Stimulated activated CD8-positive, alpha-beta memory T cell treated with anti-CD3 and anti-CD28 coated beads, Interleukin-7, amount 100 ng/mL, for 48 hours (primary cell): ENCODE measurements around the gene STXBP5.

Experiments
- DNase-seq, 2 donors: peaks; one replicate each; pipeline ENCODE4 v3.0.0-alpha.2; 2020; ENCODE audit warnings: low read depth in 1 of 2; ENCODE audit errors: extremely low read depth in 1 of 2

The STXBP5 gene

DNA sequence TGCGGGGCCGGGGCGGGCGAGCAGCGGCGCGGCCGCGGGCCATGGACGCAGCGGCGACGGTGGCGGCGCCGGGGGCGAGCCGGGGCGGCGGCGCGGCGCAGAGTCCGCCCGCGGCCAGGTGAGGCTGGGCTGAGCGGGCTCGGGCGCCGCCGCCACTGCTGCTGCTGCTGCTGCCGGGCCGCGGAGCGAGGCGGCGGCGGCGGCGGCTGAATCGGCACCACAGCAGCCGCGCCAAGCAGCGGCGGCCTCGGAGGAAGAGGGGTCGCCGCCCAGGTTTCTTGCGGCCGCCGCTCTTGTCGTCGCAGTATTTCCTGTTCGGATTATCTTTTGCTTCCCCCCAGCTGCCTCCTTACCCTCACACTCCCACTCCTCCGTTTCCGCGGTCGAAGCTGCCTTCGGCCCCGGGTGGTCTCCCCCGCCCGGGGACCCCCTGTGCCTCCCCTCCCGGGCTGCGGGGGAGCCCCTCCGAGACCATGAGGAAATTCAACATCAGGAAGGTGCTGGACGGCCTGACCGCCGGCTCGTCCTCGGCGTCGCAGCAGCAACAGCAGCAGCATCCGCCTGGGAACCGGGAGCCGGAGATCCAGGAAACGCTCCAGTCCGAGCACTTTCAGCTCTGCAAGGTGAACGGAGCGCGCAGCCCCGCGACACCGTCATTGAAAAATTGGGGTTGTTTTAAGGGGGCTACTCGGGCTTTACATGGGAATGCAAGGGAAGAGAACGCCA lies at the start of gene STXBP5:
Gene STXBP5 (plus strand): TSS at position 358 of the 726 bp plus-strand sequence. CDS start 116 bp downstream, at position 474.
- peak in 1 of 2 donors; percentile 19 for DNase-seq

DNA sequence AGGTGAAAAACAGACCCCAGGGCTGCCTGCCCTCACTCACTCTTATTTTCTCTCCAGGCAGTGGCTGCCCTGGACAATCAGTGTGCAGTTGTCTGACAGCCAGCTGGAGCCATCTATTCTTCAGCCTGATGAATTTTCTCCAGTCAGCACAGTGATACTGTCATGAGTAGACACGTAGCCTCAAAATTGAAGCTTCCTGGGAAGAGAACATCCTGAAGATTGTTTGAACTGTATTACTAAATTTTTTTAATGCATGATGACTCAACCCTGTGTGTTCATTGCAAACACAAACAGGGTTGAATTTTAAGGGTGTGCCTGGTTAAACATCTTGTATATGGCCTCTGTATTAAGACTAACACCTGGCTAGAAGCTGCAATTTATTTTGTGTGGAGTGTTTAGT lies 49.8 kb upstream of the STXBP5 start:
- DNase-seq = no peak

DNA sequence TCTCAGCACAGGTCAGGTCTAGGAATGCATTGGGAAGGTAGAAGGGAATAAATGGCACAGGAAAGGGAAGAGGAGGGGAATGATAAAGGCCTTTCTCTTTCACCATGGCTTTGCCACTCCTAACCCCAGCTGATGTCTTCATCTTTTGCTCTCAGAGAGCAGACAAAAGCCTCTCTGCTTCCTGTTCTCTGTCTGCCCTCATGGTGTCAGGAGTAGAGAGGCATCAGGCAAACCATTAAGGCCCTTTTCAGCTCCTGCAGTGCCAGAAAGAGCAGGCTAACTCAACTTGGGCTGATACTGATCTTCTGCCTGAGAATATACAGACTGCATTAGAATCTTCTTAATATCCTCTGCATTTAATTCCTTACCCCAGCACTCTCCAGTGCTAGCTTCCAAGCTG lies 48.0 kb upstream of the STXBP5 start:
- no peak for DNase-seq

DNA sequence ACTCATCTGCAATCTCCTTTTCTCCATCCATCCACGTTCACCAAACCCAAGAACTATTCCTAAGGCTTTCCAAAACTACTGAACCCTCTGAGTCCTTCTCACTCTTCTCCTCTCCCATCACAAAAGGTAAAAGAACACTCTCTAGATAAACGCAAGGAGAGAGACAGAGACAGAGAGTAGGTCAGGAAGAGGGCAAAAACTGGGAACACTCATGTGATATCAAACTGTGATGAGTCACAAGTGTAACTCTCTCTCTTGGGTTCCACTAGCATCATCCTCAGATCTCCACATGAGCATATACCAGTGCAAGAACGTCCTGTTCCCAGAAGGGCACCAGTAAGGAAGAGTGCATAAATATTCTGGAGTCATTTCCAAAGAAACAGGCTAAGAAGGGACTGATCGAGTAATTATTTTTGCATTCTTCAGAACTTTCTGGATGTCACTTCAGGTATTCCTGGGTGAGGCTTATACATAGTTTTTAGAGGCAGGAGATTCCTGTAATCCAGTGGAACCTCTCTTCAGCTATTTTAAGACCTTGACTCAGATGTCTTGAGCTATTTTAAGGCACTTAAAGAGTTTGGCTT lies 47.3 kb upstream of the STXBP5 start:
- no peak for DNase-seq

DNA sequence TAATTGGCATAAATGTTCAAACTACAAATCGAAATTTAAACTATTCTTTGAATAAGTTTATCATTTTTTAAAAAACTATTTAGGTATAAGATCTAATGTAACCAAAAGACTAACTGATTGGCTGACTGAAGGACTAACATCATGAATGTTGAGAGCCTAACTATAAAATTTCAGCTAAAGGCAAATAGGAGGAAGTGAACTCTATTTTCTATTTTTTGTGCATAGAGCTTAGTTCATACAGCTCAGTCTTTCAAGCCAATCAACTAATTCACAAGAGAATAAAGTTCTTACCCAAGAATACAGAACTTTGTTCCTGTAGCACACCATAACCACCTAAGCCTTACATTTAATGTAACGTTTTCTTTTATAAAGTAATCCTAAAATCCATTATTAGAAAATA lies 46.3 kb upstream of the STXBP5 start:
- DNase-seq = no peak

DNA sequence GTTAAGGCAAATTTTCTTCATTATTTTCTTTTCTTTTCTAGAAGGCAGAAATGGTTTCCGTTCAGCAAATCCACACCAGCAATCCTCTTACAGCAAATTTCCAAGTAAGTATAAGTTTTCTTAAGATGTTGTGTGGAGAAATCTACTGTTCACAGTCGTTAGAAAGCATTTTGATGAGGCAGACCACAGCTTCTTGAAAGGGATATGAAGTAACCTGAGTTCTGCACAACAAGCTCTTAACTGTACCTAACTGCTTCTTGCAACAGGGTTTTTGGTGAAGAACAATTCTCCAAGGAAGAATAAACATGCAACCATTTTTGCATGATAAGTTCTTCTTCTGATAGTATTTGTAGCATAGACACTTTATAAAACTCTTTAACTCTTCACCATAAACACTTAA lies 45.3 kb upstream of the STXBP5 start:
- no peak for DNase-seq

DNA sequence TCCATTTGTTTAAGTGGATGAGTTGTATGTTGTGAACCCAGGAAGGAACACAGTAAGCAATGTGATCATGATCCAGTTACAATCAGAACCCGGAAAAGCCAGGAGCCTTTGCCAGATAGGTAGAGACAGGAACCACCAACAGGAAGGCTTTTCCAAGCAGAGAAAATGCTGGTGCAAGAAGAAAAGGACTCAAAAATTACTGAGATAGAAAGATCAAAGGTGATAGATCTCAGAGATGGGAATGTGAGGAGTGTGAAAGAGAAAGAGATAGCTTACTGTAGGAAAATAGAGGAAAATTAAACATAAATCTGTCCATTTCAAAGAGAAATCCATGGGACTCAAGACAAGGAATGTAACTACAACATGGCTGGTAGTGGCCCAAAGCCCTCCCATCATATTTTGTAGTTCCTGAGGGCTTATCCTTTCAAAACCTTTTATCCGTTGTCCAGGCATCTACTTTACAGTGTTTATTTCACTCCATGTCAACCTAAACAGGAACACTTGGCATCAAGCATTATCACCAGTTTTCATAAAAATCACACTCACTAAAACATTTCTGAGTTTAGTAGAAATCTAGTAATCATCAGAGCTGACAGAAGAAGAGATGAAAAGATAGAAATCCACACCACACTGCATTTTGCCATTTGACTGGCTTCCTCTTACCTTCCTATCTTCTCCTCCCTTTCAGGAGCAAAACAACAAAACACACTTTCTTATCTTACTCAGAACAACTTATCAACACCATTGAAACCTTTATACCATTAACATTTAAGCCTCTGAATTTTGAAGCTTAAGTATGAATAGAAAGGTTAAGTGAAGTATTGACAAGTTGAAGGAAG lies 44.5 kb upstream of the STXBP5 start:
- no peak for DNase-seq

DNA sequence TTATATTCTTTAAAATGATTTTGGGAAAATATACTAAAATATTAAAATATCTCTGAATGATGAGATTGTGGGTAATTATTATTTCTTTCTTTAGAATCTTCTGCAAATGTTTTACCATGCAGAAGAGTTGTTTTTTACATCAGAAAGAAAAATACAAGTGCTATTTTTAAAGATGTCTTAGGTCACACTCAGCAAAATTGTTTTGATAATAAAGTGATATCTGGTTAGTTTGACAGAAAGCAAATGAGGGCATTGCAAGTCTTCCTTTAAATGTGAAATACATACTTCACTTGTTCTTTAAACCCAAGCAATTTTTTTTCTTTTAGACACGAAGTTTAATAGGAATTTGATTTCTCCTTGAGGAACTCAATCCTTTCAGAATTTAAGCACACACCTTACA lies 43.6 kb upstream of the STXBP5 start:
- no peak for DNase-seq

DNA sequence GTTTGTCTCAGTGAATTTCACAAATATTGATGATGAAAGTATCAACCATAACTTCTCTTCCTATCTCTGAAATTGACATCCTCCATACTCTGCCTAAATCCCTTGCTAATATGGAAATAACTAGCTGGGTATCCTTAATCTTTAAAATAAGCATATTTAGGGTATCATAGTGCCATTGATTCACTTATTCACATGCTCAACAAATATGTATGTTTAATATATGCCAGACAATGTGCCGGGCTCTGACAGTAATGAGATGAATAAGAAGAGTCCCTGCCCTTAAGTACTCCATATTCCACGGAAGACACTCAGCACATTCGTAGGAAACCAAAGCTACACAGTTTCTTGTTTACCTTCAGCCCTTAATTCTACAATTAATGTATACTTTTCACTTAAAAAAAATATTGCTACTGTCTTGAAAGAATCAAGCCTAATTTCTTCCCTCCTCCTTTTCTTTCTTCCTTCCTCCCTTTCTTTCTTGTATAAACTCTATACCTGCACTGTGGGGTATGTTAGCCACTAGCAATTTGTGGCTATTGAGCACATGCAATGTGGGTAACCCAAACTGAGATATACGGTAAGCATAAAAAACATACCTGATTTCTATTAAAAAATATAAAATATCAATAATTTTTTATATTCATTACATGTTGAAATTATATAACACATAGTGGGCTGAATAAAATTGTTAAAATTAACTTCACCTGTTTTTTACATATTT lies 42.8 kb upstream of the STXBP5 start:
- DNase-seq = no peak

DNA sequence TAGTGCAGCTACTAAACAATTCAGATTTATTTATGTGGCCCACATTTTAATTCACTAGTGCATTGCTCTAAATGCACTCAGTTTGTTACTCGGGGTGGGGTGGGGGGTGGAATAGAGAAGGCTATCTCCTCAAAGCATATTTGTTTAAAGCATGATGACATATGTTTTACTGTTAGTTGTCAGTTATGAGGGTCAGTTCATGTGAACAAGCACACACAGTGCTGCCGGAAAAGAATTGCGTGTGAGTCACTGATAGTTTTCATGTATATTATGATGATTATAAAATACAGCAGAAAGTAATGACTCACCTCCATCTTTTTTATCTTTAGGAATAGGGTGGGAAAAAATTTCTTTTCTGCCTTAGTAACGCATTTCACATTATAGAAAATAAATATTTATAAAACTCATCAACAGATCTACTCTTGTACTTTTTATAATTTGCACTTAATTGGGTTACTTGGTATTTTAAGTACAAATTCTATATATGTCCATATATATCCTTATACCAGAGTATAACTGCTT lies 42.2 kb upstream of the STXBP5 start:
- no peak for DNase-seq

DNA sequence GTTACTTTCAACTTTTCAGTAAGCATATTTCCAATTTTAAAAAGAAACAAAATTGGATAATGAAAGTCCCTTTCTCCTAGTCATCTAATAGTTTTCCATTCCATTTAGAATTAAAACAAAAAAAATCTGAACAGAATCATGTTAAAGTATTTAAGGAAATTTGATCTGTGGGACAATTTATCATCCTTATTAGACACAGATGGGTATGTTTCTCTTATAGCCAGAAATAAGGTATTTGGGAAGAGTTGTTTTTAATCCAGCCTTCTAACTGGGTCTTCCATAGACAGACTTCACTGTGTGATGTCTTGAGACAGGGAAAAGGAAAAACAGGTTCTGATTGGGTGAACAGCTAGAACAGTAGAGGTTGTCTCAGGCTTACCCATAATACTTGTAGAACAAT lies 39.5 kb upstream of the STXBP5 start:
- no peak for DNase-seq

DNA sequence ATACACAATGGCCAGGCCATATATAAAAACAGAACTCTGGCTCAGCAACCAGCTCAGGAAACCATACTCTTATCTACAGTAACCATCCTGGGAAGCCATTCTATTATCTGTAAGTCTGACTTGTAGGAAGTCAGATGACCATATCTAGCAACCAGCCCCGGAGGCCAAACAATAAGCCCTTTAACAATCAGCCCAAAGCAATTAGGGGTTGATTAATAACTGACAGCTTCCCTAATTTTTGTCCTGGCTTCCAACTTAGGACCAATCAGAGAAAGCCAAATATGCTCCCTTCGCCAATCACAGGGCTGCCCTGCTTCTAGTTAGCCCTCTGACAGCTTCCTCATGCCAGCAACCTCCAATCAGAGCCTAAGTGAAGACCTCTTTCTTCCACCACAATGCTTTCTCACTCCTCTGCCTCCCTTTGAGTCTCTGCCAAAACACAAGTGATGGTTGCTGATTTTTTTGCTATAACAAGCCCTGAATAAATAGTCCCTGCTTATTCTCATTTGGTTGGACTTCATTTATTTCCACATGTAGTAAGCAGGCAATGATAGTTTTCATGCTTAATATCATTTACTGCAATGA lies 37.8 kb upstream of the STXBP5 start:
- no peak for DNase-seq

DNA sequence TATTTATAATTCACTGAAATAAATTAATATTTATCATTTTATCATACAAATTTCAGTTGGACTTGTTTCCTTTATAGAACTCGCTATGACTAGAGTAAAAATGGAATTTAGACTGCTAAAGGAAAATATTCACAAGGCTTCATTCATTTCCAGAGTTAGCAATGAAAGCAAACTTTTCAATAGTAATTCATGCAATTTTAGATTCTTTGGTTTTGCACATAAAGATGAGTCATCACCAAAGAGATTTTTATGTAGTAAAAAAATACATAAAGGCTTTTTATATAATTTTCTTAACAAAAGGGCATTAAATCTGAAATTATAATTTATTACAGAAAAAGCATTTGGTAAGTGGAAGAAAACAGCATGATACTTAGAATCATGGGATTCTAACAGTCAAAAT lies 37.2 kb upstream of the STXBP5 start:
- no peak for DNase-seq

DNA sequence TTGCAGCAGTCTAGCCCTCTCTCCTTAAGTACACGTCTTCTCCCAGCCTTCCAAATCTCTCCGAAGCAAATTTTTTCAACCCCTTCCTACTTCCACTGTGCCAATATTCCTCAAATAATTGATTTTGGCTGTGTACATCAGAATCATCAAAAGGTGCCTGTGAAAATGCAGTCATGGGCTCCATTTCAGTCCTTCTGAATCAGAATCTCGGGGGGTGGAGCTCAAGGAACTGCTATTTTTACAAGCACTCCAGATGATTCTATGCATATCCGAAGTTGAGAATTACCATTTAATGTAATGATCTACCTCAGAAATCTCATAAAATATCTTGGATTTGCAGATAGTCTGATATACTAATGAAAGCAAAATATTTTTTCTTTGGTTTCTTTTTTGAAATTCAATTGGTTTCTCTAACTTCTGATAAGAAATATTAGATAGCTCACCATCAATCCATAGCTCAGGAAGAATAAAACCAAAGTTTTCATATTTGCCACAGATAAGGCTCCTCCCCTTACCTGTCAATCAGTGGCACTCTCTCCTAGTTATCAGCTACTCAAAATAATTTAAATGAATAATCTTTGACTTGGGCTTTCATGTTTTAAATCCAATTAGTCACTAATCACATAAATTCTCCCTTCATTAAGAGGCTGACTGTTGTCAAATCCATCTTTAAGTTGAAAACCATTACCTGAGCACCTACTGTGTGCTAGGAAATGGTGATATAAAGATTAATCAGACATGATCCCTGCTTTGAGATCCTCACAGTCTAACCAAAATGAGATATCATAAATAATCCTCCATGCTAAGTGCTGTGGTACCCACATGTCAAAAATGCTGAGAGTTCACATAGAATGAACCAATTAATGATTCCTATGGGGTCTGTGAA lies 36.4 kb upstream of the STXBP5 start:
- no peak for DNase-seq

DNA sequence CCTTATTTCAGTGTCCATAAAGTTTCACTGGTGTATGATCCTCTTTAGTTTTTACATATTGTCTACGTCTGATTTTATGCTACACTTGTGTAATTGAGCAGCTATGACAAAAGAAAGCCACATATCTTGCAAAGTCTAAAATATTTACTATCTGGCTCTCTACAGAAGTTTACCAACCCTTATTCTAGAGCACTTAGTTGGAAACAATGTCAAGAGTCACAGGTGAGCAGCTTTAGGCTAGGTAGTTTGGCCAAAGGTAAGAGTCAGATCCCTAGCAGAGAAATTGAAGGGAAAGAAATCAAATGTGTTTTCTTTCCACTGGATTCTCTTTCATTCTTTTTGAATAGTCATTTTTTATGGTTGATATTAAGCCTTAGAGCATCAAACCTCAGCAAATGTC lies 34.7 kb upstream of the STXBP5 start:
- no peak for DNase-seq

DNA sequence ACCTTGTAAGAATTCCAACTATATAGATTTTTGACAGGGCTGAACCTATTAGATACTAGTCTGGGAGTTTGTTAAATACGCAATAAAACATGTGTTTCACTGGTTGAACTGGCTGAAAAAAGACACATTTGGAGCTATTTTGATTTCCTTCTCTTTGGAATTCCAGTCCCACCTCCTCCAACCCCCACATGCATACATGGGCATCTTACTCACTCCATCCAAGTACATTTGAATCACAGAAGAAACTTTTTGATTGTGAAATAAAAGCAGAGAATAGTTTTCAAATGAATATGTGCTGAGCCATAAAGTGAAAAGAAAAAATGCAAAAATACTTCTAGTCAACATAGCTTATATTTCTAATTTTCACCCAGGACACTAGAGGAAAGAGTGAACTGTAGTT lies 33.9 kb upstream of the STXBP5 start:
- DNase-seq = no peak

DNA sequence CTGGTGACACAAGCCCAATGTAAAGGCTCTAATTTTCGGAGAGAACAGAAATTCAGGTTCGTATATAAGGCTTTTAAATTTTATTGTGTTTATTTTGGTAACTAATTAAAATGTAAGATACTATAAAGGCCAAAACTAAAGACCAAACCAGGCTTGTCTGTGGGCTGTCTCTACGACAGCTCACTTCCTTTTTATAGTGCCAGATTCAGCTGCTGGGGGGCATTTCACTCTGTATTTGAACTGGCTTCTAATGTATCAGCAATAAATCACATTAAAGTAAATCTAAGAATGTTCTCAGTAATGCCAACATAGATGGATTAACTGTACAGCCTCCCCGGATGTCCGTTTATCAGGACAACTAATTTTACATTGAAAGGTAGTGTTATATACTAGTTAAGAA lies 31.1 kb upstream of the STXBP5 start:
- DNase-seq = no peak

DNA sequence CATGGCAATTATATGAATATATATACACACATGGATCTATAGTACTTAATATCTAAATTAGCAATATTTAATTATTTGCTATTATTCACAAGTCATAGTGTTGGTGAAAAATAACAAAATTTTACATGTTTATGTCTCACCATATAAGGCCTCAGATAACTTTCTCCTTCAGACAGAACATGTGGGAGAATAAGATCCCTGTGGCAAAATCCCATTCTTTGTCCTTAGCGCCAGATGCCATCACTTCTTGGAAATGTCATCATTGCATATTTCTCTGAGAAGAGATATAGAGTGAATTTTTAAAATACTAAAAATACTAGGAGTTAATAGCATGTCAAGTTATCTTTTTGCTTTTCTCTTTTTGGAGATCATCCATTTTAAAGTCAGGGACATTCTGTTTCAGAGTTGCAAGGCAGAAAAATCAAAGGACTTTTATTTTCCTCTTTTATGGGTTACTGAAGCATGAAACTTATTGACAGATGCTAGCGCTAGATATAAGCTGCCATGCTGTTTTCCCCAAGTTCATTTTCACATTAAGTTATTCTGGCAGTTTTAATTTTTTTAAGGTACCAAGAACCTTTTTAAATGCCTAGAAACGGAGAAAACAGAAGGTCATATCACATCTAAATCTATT lies 30.4 kb upstream of the STXBP5 start:
- DNase-seq = no peak

DNA sequence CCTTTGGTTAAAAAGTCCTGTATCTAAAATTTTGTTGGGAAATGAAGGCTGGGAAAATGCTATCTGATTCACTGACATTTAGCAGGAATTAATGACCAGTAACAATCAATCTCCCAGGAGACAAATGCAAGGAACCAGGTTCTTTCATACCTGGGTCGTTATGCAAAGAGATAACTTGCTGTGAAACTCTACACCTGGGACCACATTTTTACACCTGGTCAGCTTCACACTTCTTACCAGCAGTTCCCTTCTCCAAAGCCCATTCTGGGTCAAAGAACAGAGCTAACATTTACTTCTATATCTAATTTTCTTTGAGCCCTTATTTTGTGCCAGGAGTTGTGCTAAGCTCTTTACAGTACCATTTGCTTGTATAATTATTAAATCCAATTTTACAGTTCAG lies 27.4 kb upstream of the STXBP5 start:
- DNase-seq = no peak
